WTC11 (cell line): Measurements from ENCODE around the gene ZNF615. TPM values are rescaled to one million over a fixed set of nuclear protein-coding genes. Genes with fewer than 3 reads are reported as not detected.
A peak's percentile ranks its signal among the peaks of the same experiment; 100 is the strongest.
"Not testable (repeated sequence)": the region's sequence is repeated elsewhere in the genome, so short reads cannot be mapped to it uniquely, and the experiment has no call there.

ENCODE experiments used
- ATAC-seq: fragments of 200-7000 bp; cut with Tn5 transposase; 2 replicates; pipeline ENCODE4 v1.10.0; 2021; ENCODE audit warnings: mild to moderate bottlenecking, moderate library complexity
- CTCF ChIA-PET: fragments of 300-600 bp; sonication (Branson Sonifier 250); formaldehyde crosslinking; loops from one replicate; lab custom pipeline; 2021; ENCODE audit warnings: antibody characterized with exemption; lab: Charles Lee
- POLR2A ChIA-PET: fragments of 350-600 bp; sonication (Branson Sonifier 250); formaldehyde crosslinking; loops from one replicate; lab custom pipeline; 2021; ENCODE audit warnings: antibody characterized with exemption; lab: Charles Lee
- DNase-seq: peaks from one replicate; pipeline ENCODE4 v3.0.0; 2021; ENCODE audit warnings: low spot score
- H3K27ac Mint-ChIP-seq: 2 replicates; pipeline ENCODE4 v1.8.0; 2021; ENCODE audit warnings: mixed read lengths
- H3K27me3 Mint-ChIP-seq: 2 replicates; pipeline ENCODE4 v1.8.0; 2021; ENCODE audit warnings: low read depth, mild to moderate bottlenecking, moderate library complexity, mixed read lengths
- H3K36me3 Mint-ChIP-seq: 2 replicates; pipeline ENCODE4 v1.8.0; 2021; ENCODE audit warnings: mixed read lengths
- H3K4me1 Mint-ChIP-seq: 2 replicates; pipeline ENCODE4 v1.8.0; 2022; ENCODE audit warnings: mixed read lengths
- H3K4me3 Mint-ChIP-seq: 2 replicates; pipeline ENCODE4 v1.8.0; 2021; ENCODE audit warnings: mild to moderate bottlenecking, moderate library complexity, mixed read lengths
- H3K9me3 Mint-ChIP-seq: 2 replicates; pipeline ENCODE4 v1.8.0; 2021; ENCODE audit warnings: mixed read lengths
- ATF2 ChIP-seq: sonication (generic); formaldehyde crosslinking; IDR thresholded peaks from 2 replicates; pipeline ENCODE4 v1.8.1; 2022; ENCODE audit warnings: low read depth, missing genetic modification reagents, borderline replicate concordance
- CTCF ChIP-seq: fragments of 200-600 bp; IDR thresholded peaks from 2 replicates; pipeline ENCODE4 v1.8.0; 2022; ENCODE audit warnings: antibody characterized with exemption
- E2F5 ChIP-seq: sonication (generic); formaldehyde crosslinking; IDR thresholded peaks from 2 replicates; pipeline ENCODE4 v1.8.1; 2022; ENCODE audit warnings: mild to moderate bottlenecking, moderate library complexity, missing genetic modification reagents
- FOXJ3 ChIP-seq: sonication (generic); formaldehyde crosslinking; IDR thresholded peaks from 2 replicates; pipeline ENCODE4 v1.9.0; 2021; ENCODE audit warnings: missing genetic modification reagents, mild to moderate bottlenecking, borderline replicate concordance
- FOXK1 ChIP-seq: sonication (generic); formaldehyde crosslinking; IDR thresholded peaks from 2 replicates; pipeline ENCODE4 v1.8.0; 2022; ENCODE audit warnings: mild to moderate bottlenecking, moderate library complexity, missing genetic modification reagents
- GTF2I ChIP-seq: fragments of 250-450 bp; sonication (Bioruptor Pico); conservative IDR thresholded peaks from 2 replicates; pipeline ENCODE4 v1.4.0; 2021; ENCODE audit warnings: mild to moderate bottlenecking
- HMGA2 ChIP-seq: fragments of 250-450 bp; sonication (Bioruptor Pico); IDR thresholded peaks from 2 replicates; pipeline ENCODE4 v1.4.0; 2021; ENCODE audit warnings: mild to moderate bottlenecking, moderate library complexity
- JAZF1 ChIP-seq: fragments of 250-450 bp; sonication (Bioruptor Pico); IDR thresholded peaks from 2 replicates; pipeline ENCODE4 v1.9.0; 2021; ENCODE audit warnings: moderate library complexity, mild to moderate bottlenecking, inconsistent platforms
- KAT7 ChIP-seq: sonication (generic); formaldehyde crosslinking; IDR thresholded peaks from 2 replicates; pipeline ENCODE4 v1.8.1; 2023; ENCODE audit warnings: missing genetic modification reagents, mild to moderate bottlenecking, borderline replicate concordance
- MAX ChIP-seq: sonication (generic); formaldehyde crosslinking; IDR thresholded peaks from 2 replicates; pipeline ENCODE4 v1.8.0; 2022; ENCODE audit warnings: mild to moderate bottlenecking, missing genetic modification reagents
- PRDM15 ChIP-seq: sonication (generic); formaldehyde crosslinking; IDR thresholded peaks from 2 replicates; pipeline ENCODE4 v1.8.0; 2022; ENCODE audit warnings: missing genetic modification reagents
- SMAD4 ChIP-seq: sonication (generic); formaldehyde crosslinking; IDR thresholded peaks from 2 replicates; pipeline ENCODE4 v1.8.0; 2022; ENCODE audit warnings: mild to moderate bottlenecking, missing genetic modification reagents
- STAT6 ChIP-seq: sonication (generic); formaldehyde crosslinking; conservative IDR thresholded peaks from 2 replicates; pipeline ENCODE4 v1.8.1; 2023; ENCODE audit warnings: mild to moderate bottlenecking, low read depth, missing genetic modification reagents, moderate library complexity
- TCF7 ChIP-seq: sonication (generic); formaldehyde crosslinking; IDR thresholded peaks from 2 replicates; pipeline ENCODE4 v1.8.0; 2022; ENCODE audit warnings: mild to moderate bottlenecking, low read depth, missing genetic modification reagents, moderate library complexity
- TEAD4 ChIP-seq: sonication (generic); formaldehyde crosslinking; IDR thresholded peaks from 2 replicates; pipeline ENCODE4 v1.8.0; 2022; ENCODE audit warnings: mild to moderate bottlenecking, missing genetic modification reagents
- USF1 ChIP-seq: sonication (generic); formaldehyde crosslinking; IDR thresholded peaks from 2 replicates; pipeline ENCODE4 v1.8.0; 2022; ENCODE audit warnings: mild to moderate bottlenecking, missing genetic modification reagents
- ZMAT4 ChIP-seq: fragments of 250-450 bp; sonication (Bioruptor Pico); IDR thresholded peaks from 2 replicates; pipeline ENCODE4 v1.9.0; 2021; ENCODE audit warnings: mild to moderate bottlenecking
- ZNF232 ChIP-seq: sonication (generic); formaldehyde crosslinking; IDR thresholded peaks from 2 replicates; pipeline ENCODE4 v1.8.0; 2022; ENCODE audit warnings: mild to moderate bottlenecking, missing genetic modification reagents
- ZNF317 ChIP-seq: sonication (generic); formaldehyde crosslinking; IDR thresholded peaks from 2 replicates; pipeline ENCODE4 v1.8.1; 2023; ENCODE audit warnings: low read depth, mild to moderate bottlenecking, moderate library complexity, missing genetic modification reagents, borderline replicate concordance
- total RNA-seq: library from RNA; stranded (reverse); gene quantifications from 3 replicates; pipeline ENCODE4 v1.2.3, GENCODE V29; 2021

ZNF615 gene
- total RNA-seq, 1 experiment from 2014 or later: 11.9 TPM

- TF ChIP-seq FOXJ3 (no peak), SMAD4 (CRISPR knock-in tag) (no peak), FOXK1 (CRISPR knock-in tag) (peak; percentile 82), JAZF1 (CRISPR knock-in tag) (no peak), E2F5 (CRISPR knock-in tag) (peak; percentile 57; the same call in 1 of the 2 replicates), ATF2 (no peak), ZNF317 (CRISPR knock-in tag) (no peak), ZNF232 (no peak; the same call in 1 of the 2 replicates), USF1 (CRISPR knock-in tag) (no peak), PRDM15 (no peak), ZMAT4 (CRISPR knock-in tag) (no peak), HMGA2 (CRISPR knock-in tag) (no peak), GTF2I (CRISPR knock-in tag) (no peak), TCF7 (no peak), STAT6 (CRISPR knock-in tag) (no peak), MAX (CRISPR knock-in tag) (peak; percentile 87), CTCF (no peak), TEAD4 (CRISPR knock-in tag) (no peak), KAT7 (CRISPR knock-in tag) (no peak)
These were observed 20.2 kb upstream of the ZNF615 start, which contains the start of gene ZNF614 (continued) for GRCh38 chr19:52028027-52028779.

- H3K36me3 Mint-ChIP-seq: peaks cover 52% of the 10 kb centered on the region
- H3K9me3 Mint-ChIP-seq: peaks cover 24% of the 10 kb centered on the region
- POLR2A ChIA-PET, H3K27me3 Mint-ChIP-seq, DNase-seq, ATAC-seq, CTCF ChIA-PET: not testable (repeated sequence)
- peaks cover 12% of the 10 kb centered on the region for H3K4me1 Mint-ChIP-seq
- peak overlapping the region; percentile 86 for H3K4me3 Mint-ChIP-seq
- H3K27ac Mint-ChIP-seq: peak overlapping the region; percentile 43; the same call in 1 of the 2 replicates
These were observed 18.4 kb upstream of the ZNF615 start for GRCh38 chr19:52026255-52026990.

- H3K27ac Mint-ChIP-seq, CTCF ChIA-PET, H3K27me3 Mint-ChIP-seq, H3K4me3 Mint-ChIP-seq, POLR2A ChIA-PET, DNase-seq, ATAC-seq: not testable (repeated sequence)
- Mint-ChIP-seq H3K36me3 (peaks cover 59% of the 10 kb centered on the region), H3K4me1 (peaks cover 12% of the 10 kb centered on the region), H3K9me3 (peaks cover 15% of the 10 kb centered on the region)
These were observed 16.5 kb upstream of the ZNF615 start for GRCh38 chr19:52024478-52024877.
